GM18858 (cell line): ENCODE results near the gene ZNHIT2.
A peak's percentile ranks its signal among the peaks of the same experiment; 100 is the strongest.

Source experiments
- ATAC-seq: cut with Tn5 transposase; IDR thresholded peaks from one replicate; pipeline ENCODE4 v1.9.1; 2021; ENCODE audit not compliant: unreplicated experiment

ZNHIT2 gene

DNA sequence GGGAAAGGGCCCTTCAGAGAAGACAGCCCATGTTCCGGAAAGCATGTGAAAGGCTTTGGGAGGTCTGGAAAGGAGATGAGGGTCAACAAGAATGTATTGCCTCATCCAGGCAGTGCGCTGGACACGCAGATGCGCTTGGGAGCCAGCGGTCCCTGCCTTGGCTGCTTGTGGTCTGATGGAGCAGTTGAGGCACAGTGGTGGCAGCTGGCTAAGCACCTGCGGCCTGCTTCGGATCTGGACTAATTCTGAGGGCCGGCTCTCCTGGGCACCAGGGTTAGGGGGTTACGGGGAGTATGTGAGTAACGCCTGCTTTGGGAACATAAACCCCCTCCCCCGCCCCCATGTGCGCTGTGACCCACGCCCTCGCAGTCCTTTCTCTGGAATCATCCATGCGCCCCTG is 10.4 kb downstream of the ZNHIT2 start:
- ATAC-seq = no peak

GRCh38 chr11:65104628-65105027 is 12.9 kb downstream of the ZNHIT2 start:
- ATAC-seq = no peak

DNA sequence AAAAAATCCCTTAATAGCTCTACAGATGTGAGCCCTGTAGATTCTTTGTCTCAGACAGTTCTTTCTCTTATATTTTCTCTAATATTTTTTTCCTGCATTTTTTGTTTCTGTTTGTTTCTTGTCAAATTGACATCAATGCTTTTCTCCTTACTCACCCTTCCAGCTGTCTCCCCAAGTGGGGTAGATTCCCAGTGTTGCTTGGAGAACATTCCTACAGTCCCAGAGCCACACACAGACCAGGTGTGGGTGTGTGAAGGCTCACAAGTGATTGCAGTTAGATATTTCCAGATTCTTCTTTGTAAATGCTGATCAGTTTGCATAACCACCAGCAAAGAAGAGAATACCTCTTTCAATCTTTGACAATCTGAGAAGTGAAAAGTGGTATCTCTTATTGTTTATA is 14.0 kb downstream of the ZNHIT2 start:
- ATAC-seq = no peak

- no peak for ATAC-seq
Measured at GRCh38 chr11:65102142-65103095, 15.1 kb downstream of the ZNHIT2 start.

GRCh38 chr11:65100674-65101350 is 16.7 kb downstream of the ZNHIT2 start:
- ATAC-seq = no peak

DNA sequence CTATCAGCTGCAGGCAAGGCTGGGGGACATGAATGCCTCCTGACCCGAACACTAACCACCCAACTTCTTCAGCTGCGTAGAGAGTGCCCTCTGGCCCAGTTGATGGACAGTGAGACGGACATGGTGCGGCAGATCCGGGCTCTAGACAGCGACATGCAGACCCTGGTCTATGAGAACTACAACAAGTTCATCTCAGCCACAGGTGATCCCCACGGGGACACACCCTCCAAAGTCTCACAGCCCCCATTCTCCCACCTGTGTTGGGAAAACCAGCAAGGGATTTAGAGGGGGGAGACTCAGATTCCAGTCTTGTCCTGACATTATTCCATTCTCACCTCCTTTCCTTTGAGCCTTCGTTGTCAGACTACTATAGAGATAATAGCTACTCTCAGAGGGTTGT is 20.6 kb downstream of the ZNHIT2 start:
- ATAC-seq = no peak

DNA sequence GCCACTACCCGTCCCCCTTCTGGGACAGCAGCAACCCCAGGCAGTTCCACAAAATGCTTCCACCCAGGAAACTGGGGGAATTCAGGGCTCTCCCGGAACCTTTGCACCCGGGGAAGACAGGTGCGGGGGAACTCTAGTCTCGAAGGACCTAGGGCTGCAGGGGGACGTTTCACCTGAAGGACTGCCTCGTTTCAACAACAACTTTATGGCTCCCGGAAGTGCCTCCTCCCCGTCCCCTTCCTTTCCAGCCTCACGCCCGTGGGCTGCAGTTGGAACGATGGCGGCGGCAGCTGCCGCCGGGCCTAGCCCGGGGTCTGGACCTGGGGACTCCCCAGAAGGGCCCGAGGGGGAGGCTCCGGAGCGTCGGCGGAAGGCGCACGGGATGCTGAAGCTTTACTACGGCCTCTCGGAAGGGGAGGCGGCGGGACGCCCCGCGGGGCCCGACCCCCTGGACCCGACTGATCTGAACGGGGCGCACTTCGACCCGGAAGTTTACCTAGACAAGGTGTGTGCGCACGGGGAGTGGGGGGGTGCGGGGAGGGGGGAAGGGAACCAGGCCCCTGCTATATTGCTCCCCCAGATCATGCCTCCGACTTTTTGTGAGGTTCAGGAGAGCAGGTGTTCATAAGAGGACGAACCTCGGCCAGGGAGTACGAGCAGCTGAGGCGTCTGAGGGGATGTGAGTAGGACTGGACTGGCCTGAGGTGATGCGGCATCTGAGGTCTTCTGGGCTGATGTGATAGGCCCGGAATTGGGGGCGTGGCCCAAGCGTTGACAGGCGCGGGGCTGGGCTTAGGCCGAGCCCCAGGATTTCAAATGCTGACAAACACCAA is 21.3 kb downstream of the ZNHIT2 start, which contains the start of gene VPS51:
TSS of gene VPS51 (plus strand) at position 241 of the 833 bp plus-strand sequence. CDS start at position 278, 37 bp downstream.
- ATAC-seq = peak; percentile 71

GRCh38 chr11:65095427-65095826 is 22.1 kb downstream of the ZNHIT2 start:
- no peak for ATAC-seq

DNA sequence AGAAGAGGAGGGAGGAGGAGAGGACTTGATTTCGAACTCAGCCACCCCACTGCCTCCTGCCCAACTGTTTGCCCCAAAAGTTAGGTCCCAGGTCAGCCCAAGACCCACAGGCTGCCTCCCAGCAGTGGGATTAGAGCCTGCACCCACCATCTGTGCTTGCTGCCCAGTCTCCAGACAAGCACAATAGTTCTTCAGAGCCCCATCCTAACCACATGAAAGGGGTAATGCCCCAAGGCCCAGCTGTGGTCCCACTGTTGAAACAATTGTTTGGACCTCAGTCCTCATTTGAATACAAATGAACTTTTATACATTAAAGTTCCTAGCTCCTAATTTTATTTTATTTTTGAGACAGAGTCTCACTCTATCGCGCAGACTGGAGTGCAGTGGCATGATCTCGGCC is 26.9 kb downstream of the ZNHIT2 start:
- ATAC-seq = no peak

- no peak for ATAC-seq
Measured at GRCh38 chr11:65089621-65090020, 27.9 kb downstream of the ZNHIT2 start.

DNA sequence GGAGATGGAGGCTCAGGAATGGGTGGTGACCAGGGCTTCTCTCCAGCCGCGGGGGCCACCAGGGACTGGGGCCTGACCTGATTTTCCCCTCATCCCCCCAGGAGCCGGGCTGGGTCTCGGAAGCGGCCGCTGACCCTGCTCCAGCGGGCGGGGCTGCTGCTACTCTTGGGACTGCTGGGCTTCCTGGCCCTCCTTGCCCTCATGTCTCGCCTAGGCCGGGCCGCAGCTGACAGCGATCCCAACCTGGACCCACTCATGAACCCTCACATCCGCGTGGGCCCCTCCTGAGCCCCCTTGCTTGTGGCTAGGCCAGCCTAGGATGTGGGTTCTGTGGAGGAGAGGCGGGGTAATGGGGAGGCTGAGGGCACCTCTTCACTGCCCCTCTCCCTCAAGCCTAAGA is 29.7 kb downstream of the ZNHIT2 start:
- ATAC-seq = no peak

DNA sequence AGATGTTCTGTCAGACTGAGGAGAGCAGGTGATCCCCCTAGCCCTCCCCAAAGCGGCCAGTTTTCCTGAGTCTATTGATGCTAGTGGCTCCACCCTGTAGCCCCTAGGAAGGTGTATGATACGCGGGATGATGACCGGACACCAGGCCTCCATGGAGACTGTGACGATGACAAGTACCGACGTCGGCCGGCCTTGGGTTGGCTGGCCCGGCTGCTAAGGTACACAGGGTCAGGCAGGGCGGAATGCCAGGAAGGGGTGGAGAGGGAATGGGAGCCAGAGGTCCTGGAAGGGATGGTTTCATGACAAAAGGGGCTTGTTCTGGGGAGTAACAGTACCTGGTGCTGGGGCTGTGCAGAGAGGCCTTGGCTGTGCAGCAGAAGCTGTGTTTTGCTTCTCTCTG is 30.3 kb downstream of the ZNHIT2 start:
- no peak for ATAC-seq

- no peak for ATAC-seq
Measured at GRCh38 chr11:65086809-65087208, 30.7 kb downstream of the ZNHIT2 start.

GRCh38 chr11:65085446-65085845 is 32.1 kb downstream of the ZNHIT2 start:
- ATAC-seq = no peak

DNA sequence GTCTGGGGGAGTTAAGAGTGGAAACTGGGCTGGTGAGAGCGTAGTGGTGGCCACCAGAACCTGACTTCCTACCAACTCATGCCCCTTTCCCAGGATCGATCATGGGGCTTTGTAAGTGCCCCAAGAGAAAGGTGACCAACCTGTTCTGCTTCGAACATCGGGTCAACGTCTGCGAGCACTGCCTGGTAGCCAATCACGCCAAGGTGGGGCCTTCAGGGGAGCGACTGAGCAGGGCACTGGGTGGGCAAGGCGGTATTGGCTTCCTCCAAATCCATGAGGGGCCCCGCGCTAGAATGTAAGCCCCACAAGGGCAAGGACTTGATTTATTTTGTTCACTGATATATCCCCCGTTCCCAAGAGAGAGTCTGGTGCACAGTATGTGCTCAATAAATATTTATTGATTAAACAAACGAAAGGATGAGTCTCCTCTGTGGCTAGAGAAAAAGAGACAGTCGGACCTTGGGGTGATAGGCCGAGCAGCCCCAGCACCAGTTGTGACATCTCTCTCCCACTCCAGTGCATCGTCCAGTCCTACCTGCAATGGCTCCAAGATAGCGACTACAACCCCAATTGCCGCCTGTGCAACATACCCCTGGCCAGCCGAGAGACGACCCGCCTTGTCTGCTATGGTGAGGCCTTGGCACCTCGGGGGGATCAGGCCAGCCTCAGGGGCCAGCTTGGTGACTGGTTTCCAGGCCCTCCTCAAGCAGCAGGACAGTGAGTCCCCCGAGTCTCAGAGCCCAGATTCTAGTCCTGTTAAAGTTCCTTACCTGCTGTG is 32.7 kb downstream of the ZNHIT2 start:
- no peak for ATAC-seq

- ATAC-seq = peak; percentile 64
Measured at GRCh38 chr11:65083834-65084597, 33.5 kb downstream of the ZNHIT2 start, which contains the start of the genes CDCA5 and ZFPL1. Gene CDCA5 (minus strand): TSS chr11:65084040. CDS start chr11:65083978, 62 bp downstream. Gene ZFPL1 (plus strand): TSS chr11:65084222. CDS start chr11:65084699, 477 bp downstream.

DNA sequence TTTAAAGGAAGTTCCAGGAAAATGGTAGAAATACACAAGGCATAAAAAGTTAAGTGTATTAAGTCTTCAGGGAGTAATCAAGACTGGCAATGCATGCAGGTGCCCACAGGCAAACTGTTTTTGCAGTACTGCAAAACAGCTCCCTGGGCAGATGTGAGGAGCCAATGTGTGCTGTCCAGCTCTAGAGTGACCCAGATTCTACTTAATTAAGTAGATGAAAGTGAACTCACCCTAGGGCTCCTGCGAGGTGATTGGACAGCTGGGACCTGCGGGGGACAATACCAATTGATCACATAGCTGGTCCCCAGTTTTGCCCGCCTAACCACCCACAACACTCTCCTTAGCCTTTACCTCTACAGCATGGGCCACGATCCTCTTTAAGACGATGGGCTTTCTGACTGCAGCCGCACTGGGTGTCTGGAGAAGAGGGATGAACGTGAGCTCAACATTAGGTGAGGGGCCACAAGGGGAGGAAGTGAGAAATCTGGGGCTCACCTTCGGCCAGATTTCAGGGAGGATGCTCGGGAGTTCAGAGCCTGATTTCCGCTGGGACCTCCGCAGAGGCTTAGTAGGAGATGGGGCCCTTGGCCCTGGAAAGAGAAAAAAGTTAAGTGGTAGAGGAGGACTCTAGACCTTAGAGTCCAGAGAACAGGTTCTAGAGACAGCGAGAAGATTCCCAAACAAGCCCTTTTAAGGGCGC is 34.2 kb downstream of the ZNHIT2 start:
- ATAC-seq = no peak

GRCh38 chr11:65078786-65079342 is 38.6 kb downstream of the ZNHIT2 start:
- no peak for ATAC-seq

- ATAC-seq = no peak
Measured at GRCh38 chr11:65078151-65078550, 39.4 kb downstream of the ZNHIT2 start.
